HG03108 (cell line): Measurements from ENCODE around the gene GPR62.
A peak's percentile ranks its signal among the peaks of the same experiment; 100 is the strongest.
"Not testable (repeated sequence)": the region's sequence is repeated elsewhere in the genome, so short reads cannot be mapped to it uniquely, and the experiment has no call there.

Source experiments
- ATAC-seq: cut with Tn5 transposase; IDR thresholded peaks from one replicate; pipeline ENCODE4 v1.9.1; 2021; ENCODE audit warnings: moderate library complexity; ENCODE audit not compliant: unreplicated experiment

The GPR62 gene

DNA sequence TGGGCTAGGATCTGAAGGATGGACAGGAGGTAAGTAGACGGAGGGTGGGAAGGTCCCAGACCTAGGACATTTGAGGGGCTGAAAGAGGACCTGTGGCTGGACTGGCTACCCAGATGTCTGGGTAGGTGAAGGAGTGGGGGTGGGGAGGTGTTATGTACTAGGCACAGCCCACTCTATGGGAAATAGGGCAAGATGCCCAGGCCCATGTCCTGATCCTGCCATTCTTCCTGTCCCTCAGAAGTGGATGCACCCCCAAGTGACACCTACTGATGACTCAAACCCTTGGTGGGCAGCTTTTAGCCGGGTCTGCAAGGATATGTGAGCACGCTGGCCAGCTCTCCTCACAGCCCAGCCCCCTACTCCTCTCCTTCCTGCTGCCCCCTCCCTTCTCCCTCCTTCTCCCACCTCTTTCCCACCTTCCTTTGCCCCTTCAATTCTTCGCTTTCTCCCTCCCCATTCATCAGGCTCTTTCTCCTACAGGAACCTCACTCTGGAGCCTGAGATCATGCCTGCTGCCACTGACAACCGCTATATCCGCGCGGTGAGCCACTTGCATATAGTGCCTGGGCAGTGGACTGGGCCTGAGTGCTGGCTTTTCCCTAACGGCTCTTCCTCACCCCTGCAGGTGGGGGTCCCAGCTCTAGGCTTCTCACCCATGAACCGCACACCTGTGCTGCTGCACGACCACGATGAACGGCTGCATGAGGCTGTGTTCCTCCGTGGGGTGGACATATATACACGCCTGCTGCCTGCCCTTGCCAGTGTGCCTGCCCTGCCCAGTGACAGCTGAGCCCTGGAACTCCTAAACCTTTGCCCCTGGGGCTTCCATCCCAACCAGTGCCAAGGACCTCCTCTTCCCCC is 33.3 kb downstream of the GPR62 start:
- no peak for ATAC-seq

DNA sequence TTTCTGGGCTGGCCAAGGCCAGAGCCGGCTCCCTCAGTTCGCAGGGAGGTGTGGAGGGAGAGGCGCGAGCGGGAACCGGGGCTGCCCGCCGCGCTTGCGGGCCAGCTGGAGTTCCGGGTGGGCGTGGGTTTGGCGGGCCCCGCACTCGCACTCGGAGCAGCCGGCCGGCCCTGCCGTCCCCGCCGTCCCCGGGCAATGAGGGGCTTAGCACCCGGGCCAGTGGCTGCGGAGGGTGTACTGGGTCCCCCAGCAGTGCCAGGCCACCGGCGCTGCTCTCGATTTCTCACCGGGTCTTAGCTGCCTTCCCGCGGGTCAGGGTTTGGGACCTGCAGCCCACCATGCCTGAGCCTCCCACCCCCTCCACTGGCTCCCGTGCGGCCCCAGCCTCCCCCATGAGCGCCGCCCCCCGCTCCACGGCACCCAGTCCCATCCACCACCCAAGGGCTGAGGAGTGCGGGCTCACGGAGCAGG is 35.4 kb downstream of the GPR62 start:
- ATAC-seq: not testable (repeated sequence)

DNA sequence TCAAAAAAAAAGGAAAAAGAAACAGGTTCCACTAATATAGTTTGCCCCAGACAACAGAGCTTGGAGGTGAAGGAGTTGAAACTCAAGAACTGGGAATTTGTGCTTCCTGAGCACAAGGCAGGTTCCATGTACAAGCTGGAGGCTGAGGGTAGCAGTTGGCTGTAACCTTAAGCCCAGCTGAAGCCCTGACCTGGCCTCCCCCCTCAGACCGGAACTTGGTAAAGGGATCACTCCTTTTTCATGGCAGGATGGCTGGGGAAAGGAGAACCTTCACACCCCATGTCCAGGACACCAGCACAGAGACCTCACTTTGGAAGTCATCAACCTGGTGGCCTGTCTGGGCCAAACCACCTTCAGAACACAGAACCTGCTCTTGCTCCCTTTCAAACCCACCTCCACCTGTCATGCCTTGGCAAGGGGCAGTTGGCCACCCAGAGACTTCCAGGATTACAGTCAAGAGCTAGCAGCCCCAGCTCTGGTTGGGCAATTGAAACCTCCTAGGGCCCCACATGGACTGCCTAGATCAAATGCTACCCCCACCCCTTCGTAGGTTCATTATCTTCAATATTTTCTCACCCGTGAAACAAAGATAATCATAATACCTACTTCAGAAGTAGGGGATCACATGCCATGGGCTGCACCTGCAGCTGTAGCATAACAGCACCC is 37.0 kb downstream of the GPR62 start:
- ATAC-seq: no peak

DNA sequence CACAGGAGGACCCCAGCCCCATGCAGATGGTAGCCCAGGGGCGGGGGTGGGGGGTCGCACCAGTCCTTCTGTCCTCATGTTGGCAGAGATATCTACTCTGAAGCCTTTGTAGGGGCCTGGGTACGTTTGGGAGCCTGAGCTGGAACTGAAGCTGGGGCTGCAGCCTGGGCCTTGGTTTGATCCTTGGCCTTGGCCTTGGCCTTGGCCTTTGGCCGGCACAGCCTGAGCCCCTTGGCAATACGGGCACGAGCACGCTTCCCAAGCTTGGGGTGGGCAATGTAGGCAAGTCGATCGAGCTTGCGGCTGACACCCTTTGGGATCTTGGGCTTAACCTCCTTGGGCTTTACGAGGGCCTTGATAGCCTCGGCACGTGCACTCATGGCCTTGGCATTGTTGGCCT is 38.5 kb downstream of the GPR62 start:
- ATAC-seq: not testable (repeated sequence)

DNA sequence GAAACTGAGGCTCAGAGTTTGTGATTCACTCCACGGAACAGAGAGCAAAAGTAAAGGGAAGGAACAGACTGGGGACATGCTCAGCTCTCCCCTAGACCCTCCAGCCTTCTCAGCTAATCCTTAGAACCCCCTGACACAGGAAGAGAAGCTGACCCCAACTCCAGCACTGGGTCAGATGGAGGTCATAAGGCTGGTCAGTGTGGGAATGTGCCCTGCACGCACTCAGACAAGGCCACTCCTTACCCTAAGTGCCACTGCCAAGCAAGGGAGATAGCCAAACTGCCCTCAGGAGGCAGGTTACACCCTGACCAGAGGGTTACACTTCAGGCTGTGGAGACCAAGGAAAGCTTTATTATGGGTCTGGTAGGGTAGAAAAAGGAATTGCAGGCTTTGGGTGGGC is 39.3 kb downstream of the GPR62 start:
- no peak for ATAC-seq

DNA sequence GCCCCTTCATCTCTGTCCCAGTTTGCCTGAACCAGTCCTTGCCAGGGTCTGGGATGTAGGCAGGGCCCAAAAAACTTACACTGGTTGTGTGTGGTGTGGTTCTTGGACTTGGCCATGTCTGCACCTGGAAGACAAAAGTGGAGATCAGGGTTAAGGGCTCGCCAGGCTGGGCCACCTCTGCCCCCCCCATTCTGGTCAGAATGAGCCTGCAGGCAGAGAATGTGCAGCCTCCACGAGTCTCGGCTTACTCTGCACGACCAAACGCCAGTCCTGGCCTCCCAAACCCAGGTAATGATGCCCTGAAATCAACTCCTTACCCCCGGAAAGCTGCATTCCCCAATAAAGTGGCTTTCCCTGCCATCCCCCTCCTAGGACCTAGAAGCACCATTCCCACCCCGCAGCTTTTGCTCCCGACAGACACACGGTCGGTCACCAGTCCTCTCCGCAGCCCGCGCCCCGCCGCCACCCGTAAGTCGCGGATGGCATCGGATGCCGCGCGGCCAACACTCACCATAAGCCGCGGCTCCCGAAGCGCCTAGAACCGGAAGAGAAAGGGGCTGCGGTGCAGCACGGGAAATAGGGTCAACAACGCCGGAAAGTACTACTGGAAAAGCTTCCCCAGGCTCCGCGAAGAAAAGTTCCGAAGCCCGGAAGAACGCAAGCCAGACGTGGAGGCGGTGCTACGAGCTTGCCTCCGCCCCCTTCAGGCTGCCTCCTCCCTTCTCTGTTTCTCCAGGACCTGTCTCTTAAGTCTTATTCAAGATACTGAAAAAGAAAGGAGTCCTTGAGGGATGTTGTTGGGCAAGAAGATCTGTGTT is 40.4 kb downstream of the GPR62 start, which contains the start of gene RPL29:
RPL29 (minus strand) TSS at position 550 of the 818 bp plus-strand sequence; CDS start at position 116, 434 bp downstream.
- peak; percentile 94 for ATAC-seq

DNA sequence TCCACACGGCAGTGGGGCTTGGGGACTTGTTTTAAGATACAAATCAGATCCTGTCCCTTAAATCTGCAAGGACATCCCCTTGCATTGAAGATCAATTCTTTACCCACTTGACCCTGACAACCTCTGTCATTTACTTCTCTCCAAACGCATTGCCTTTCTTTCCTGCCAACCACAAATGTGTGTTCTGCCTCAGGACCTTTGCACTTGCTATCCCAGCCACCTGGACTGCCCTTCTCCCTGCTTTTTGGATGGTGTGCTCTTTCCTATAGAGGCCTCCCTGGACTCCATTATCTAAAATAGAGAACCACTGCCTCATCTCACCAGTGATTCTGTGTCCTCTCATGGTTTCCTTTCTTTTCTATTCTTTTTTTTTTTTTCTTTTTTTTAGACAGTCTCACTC is 42.0 kb downstream of the GPR62 start:
- ATAC-seq: no peak

DNA sequence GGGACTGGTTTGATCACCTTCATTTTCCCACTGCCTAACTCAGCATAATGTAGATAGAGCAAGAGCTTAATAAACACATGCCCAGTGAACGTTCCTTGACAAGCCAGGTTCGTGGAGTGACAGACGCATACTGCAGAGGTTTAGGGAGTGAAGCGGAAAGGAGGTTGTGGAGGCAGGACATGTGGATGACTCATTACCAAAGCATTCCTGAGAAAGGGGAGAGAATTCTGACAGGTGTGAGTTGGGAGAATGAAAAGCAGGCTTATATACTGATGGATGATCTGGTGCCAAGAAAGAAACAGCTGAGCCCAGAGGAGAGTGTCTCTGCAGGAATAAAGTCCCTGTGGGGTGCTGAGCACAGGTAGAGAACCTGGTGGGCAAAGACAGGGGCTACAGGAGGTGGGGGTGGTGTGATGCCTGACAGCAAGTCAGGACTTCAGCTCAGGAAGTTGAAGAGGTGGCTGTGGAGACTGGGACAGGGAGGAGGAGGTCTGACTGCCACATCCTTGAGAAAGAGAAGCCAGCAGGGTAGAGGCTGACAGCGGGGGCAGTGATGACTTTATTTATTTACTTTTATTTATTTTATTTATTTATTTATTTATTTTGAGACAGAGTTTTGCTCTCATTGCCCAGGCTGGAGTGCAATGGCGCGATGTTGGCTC is 42.9 kb downstream of the GPR62 start:
- ATAC-seq: no peak

DNA sequence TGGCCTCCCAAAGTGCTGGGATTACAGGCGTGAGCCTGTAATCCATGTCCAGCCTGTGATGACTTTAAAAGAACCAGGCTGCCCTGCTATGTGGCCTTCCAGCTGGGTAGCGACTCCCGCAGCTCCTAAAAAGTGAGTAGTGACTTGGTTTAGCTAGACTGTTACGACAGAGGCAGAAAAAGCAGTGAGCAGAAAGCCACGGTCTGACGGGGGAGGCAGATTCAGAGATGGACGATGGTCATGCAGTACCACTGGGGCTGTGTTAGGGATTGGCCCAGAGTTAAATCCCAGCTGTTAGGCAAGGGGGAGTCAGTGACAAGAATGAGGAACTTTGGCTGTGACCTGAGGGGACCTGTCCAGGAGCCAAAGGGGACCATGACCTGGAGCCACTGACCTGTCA is 43.6 kb downstream of the GPR62 start:
- no peak for ATAC-seq

DNA sequence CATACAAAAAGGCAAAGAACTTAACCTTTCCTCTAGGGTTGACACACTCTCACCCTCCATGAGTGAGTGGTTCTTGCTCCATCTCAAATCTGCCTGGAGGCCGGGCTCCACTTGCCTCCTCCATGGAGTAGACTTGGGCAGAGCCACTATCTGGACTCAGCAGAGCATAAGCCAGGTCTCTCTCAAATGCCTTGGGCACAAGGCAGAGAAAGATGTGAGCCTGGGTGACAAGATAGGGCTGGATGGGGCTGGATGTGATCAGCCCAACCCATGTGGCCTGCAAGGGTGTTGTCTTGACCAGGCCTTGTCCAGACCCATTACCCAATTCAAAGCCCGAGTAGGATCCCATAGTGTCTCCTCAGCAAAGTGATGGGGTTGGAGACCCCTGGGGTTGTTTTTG is 44.7 kb downstream of the GPR62 start:
- ATAC-seq: no peak

DNA sequence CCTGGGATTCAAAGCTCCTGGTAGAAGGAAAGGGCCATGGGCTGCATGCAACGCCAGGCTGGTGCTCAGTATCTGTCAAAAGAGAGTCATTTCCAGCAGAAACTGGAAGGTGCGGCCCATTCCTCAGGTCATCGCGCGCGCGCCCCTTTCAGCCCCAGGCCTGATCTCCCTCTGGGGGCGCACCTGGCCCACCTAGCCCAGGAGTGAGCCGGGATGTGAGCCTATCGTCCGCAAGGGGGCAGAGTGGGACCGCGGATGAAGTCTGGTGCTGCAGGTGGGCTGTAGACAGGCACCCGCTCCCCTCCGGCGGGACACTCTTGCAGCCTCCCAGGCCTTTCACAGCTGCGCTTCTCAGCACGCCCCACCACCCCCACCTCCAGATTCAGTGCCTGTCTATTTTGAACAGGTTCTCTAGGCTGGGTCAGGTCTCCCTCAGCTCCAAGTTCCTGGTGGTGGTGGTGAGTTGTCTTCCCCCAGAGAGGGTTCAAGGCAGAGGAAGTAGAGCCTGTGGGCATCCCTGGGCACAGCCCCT is 46.3 kb downstream of the GPR62 start:
- peak; percentile 63 for ATAC-seq

DNA sequence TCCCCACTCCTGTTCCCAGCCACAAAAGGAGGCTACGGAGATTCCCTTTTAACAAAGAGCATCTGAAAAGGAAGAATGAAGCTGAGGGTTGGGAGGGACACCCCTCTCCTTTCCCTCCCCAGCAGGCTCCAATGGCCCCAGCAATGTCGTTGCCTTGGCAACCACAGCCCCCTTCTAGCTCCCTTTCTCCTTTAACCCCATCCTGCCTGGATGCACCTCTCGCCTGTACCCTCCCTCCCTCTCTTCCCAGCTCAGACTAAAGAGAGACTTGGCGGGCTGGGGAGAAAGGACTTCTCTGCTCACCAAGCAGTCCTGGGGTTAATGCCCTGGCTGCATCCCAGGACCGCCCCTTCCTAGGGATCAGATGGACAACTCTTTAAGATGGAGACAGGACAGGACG is 47.6 kb downstream of the GPR62 start:
- ATAC-seq: no peak

DNA sequence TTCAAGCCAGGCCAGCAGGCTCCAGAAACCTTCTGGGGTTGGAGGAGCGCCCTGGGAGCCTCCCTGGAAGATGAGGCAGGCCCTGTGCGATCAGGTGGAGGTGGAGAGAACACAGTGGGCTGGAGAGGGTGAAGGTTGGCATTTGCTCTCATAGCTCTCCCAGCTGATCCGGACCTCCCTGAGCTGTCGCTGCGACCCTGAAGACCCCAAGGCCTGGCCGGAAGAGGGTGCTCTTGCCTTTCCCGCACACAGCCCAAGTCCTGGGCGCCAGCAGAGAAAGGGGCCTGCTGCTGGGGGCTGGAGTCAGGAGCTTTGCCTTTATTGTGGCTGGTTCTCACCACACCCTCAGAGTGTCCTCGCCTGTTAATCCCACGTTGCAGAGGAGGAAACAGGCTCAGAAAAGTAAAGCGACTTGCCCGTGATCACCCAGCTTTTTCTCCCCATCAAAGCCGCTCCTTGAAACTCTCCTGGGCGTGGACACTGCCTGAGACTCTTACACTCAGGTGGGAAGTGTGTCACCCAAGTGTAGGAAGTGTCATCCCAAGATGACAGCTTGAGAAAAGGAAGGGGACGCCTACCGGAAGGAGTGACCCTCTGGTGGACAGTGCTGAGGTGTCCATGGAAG is 49.1 kb downstream of the GPR62 start:
- no peak for ATAC-seq

DNA sequence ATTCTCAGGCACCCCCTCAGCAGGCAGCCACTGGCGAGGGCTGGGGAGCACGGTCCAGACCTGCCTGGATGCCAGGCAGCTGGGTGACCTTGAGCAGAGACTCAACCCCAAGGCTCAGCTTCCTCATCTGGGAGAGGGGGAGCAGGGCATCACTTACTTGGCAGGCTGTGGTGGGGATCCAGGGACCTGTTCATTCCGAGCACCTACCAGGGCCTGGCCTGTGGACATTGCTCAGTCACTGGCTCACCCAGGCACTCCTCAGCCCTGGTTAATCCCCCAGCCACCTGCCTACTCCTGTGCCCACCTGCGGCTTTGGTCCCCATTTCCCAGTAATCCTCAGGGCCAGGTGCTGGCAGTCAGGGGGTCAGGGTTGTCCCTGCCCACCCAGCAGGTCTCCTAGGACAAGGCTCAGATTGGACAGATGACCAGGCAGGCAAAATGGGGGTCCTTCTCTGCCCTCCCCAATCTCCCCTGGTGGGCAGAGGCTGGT is 49.8 kb downstream of the GPR62 start:
- ATAC-seq: no peak

DNA sequence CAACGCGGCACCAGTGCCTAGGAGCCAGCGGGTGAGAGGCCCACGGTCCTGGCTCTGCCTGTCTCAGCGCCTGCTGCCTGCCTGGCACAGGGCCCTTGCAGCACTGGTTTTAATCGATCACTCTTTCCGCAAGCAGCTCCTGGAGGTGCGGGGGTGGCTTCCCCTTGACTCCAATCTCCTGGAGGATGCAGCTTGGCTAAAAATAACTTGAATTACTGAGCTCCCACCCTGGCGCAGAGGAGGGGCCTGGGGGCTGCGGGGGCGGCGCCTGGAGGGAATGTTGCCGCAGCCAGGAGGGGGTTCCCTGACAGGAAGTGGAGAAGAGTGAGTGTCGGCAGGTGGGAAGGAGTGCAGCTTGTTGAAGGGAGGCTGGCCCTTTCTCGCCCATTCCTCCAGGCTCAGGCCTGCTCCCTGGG is 50.4 kb downstream of the GPR62 start:
- no peak for ATAC-seq

DNA sequence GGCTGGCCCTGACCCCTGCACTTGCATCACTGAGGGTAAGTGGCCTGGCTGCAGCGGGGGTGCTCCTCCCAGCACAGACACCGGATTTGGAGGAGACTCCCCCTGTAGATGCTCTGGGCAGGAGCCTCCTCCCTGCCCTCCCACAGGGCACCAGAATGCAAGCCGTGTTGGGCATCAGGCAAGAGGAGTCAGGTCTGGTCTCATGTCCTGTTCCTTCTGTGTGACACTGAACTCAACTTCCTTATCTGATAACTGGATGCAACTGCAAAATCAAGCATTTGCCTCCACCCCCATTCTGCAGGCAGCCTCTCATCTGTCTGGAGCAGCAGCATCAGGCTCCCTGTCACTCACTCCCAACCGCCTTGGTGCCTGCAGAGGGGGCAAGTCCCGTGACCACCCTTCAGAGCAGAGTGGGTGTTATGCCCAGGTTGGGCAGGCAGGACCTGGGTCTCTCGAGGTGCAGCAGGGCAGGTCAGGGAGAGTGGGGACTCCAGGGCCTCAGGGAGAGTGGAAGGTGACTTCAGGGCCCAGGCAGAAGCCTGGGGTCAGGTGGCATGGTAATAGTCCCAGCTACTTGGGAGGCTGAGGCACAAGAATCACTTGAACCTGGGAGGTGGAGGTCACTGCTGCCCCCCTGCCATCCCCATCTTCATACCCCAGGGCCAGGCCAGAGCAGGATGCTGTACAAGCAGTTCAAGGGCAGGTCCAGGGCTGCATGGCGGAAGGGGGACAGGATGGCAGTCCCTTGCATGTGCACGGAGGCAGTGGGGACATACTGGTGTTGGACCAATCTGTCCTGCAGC is 51.0 kb downstream of the GPR62 start:
- no peak for ATAC-seq

DNA sequence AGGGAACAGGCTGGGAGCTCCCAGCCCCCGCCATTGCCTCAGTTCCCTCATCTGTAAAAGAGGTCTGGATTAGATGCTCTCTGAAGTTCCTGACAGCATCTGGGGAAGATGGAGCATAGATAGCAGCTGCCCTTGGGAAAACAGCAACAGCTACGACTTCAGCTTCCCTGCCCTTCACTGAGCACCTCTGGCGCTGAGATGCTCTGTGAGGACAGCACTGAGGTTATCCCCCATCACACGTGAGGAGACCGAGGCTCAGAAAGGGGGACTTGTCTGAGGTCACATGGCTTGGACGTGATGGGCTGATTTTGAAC is 51.6 kb downstream of the GPR62 start:
- no peak for ATAC-seq
